K562 (cell line): ENCODE measurements around the gene TMPRSS9. TPM values are rescaled to one million over a fixed set of nuclear protein-coding genes. Genes with fewer than 3 reads are reported as not detected.

Experiments
- ARHGAP35 ChIP-seq: fragments of 450-650 bp; IDR thresholded peaks from 2 replicates; pipeline ENCODE4 v1.6.1; 2018; ENCODE audit not compliant: partially characterized antibody
- CHD1 ChIP-seq: fragments of 200-600 bp; sonication (generic); IDR thresholded peaks from one replicate; pipeline ENCODE4 v1.6.1; 2012; ENCODE audit warnings: mild to moderate bottlenecking, moderate library complexity, low read length, inconsistent platforms
- HDAC8 ChIP-seq: fragments of 450-650 bp; IDR thresholded peaks from 2 replicates; pipeline ENCODE4 v1.6.1; 2016; ENCODE audit warnings: mild to moderate bottlenecking, missing genetic modification characterization, moderate library complexity, missing compliant biosample characterization
- MTF1 ChIP-seq: fragments of 250-450 bp; sonication (Bioruptor Pico); IDR thresholded peaks from 2 replicates; pipeline ENCODE4 v1.9.0; 2021; ENCODE audit warnings: moderate library complexity, mild to moderate bottlenecking, inconsistent platforms, borderline replicate concordance
- SMARCA4 ChIP-seq: fragments of 450-650 bp; IDR thresholded peaks from 2 replicates; pipeline ENCODE4 v1.6.1; 2016
- SP1 ChIP-seq: sonication (generic); formaldehyde crosslinking; IDR thresholded peaks from 2 replicates; pipeline ENCODE4 v1.8.1; 2022; ENCODE audit warnings: mild to moderate bottlenecking, missing genetic modification reagents
- ZBTB26 ChIP-seq: fragments of 450-650 bp; formaldehyde crosslinking; IDR thresholded peaks from 2 replicates; pipeline ENCODE4 v1.4.0; 2022; ENCODE audit warnings: missing genetic modification characterization
- ZBTB34 ChIP-seq: fragments of 250-450 bp; sonication (Bioruptor Pico); IDR thresholded peaks from 2 replicates; pipeline ENCODE4 v1.8.0; 2021; ENCODE audit warnings: mild to moderate bottlenecking, moderate library complexity
- ZBTB5 ChIP-seq: fragments of 450-650 bp; IDR thresholded peaks from 2 replicates; pipeline ENCODE4 v1.6.1; 2017; ENCODE audit warnings: antibody characterized with exemption
- ZC3H8 ChIP-seq: fragments of 450-650 bp; IDR thresholded peaks from 2 replicates; pipeline ENCODE4 v1.6.1; 2017
- ZNF354B ChIP-seq: fragments of 250-450 bp; sonication (Bioruptor Pico); IDR thresholded peaks from 2 replicates; pipeline ENCODE4 v1.4.0; 2020
- ZNF644 ChIP-seq: fragments of 200-800 bp; sonication (Bioruptor generic); IDR thresholded peaks from 2 replicates; pipeline ENCODE4 v1.6.1; 2016; ENCODE audit warnings: low read depth, missing genetic modification characterization, missing compliant biosample characterization
- ZNF79 ChIP-seq: fragments of 250-450 bp; sonication (Bioruptor Pico); IDR thresholded peaks from 2 replicates; pipeline ENCODE4 v1.4.0; 2020; ENCODE audit warnings: low read depth, mild to moderate bottlenecking, moderate library complexity
- polyA plus RNA-seq, 8 experiments: library from polyadenylated mRNA; depleted of rRNA in 4 of 8; stranded (reverse) in 5 of 8; unstranded in 3 of 8; fragments of >200 nt; fragmentation: Nextera tagmentation in 2 of 8; fragmentation: Illumina TruSeq in 1 of 8; extraction: Ambion mirVana in 2 of 8; extraction: Trizol in 1 of 8; gene quantifications; 2 replicates each; pipeline versions ENCODE4 v1.2.1 to v1.2.3, GENCODE V29; 2011 to 2014; ENCODE audit warnings: inconsistent platforms in 1 of 8, missing spikeins in 1 of 8
- total RNA-seq, 7 experiments: library from RNA; depleted of rRNA in 6 of 7; stranded (reverse); fragments of >200 nt in 6 of 7; fragmentation: Illumina TruSeq in 2 of 7; extraction: Trizol in 2 of 7; gene quantifications; 2 replicates each; pipeline versions ENCODE4 v1.2.1 to v1.2.3, GENCODE V29; 2011 to 2021; ENCODE audit warnings: low replicate concordance in 1 of 7
- TF ChIP-seq, protein P1 (sequence below): sonication (generic); formaldehyde crosslinking; IDR thresholded peaks from 2 replicates; pipeline ENCODE4 v1.4.0; 2020; ENCODE audit warnings: mild to moderate bottlenecking, missing genetic modification reagents
- TF ChIP-seq, protein P2 (sequence below): fragments of 200-800 bp; sonication (Bioruptor generic); IDR thresholded peaks from 2 replicates; pipeline ENCODE4 v1.6.1; 2017; ENCODE audit warnings: missing genetic modification characterization, missing compliant biosample characterization
- TF ChIP-seq, protein P3 (sequence below): fragments of 450-650 bp; formaldehyde crosslinking; IDR thresholded peaks from 2 replicates; pipeline ENCODE4 v1.4.0; 2020; ENCODE audit warnings: mild to moderate bottlenecking, moderate library complexity
- TF ChIP-seq, protein P4 (sequence below): fragments of 450-650 bp; formaldehyde crosslinking; IDR thresholded peaks from 2 replicates; pipeline ENCODE4 v1.4.0; 2020; ENCODE audit warnings: mild to moderate bottlenecking, moderate library complexity

Gene TMPRSS9
- total and polyA plus RNA-seq, 9 of the 15 experiments (the other 6 are each of a cell fraction or from before 2014, with no cell fraction given) = 0.01 to 0.03 TPM; not detected in 7

GRCh38 chr19:2385053-2385721 lies 25.1 kb downstream of the TMPRSS9 start (continued):
- TF ChIP-seq ZBTB34 (CRISPR knock-in tag) = no peak
- no peak for TF ChIP-seq ZBTB5
- TF ChIP-seq, protein P1, sequence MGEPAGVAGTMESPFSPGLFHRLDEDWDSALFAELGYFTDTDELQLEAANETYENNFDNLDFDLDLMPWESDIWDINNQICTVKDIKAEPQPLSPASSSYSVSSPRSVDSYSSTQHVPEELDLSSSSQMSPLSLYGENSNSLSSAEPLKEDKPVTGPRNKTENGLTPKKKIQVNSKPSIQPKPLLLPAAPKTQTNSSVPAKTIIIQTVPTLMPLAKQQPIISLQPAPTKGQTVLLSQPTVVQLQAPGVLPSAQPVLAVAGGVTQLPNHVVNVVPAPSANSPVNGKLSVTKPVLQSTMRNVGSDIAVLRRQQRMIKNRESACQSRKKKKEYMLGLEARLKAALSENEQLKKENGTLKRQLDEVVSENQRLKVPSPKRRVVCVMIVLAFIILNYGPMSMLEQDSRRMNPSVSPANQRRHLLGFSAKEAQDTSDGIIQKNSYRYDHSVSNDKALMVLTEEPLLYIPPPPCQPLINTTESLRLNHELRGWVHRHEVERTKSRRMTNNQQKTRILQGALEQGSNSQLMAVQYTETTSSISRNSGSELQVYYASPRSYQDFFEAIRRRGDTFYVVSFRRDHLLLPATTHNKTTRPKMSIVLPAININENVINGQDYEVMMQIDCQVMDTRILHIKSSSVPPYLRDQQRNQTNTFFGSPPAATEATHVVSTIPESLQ (CRISPR knock-in tag) = no peak
- no peak for TF ChIP-seq ZNF79 (CRISPR knock-in tag)
- no peak for TF ChIP-seq MTF1 (CRISPR knock-in tag)
- no peak for TF ChIP-seq ZBTB26 (CRISPR knock-in tag)
- no peak for TF ChIP-seq ZNF354B (CRISPR knock-in tag)
- TF ChIP-seq SMARCA4 = peak; percentile 73
- TF ChIP-seq SP1 (CRISPR knock-in tag) = peak; percentile 86
- TF ChIP-seq ARHGAP35 = no peak
- TF ChIP-seq, protein P2, sequence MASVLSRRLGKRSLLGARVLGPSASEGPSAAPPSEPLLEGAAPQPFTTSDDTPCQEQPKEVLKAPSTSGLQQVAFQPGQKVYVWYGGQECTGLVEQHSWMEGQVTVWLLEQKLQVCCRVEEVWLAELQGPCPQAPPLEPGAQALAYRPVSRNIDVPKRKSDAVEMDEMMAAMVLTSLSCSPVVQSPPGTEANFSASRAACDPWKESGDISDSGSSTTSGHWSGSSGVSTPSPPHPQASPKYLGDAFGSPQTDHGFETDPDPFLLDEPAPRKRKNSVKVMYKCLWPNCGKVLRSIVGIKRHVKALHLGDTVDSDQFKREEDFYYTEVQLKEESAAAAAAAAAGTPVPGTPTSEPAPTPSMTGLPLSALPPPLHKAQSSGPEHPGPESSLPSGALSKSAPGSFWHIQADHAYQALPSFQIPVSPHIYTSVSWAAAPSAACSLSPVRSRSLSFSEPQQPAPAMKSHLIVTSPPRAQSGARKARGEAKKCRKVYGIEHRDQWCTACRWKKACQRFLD = peak; percentile 80
- 0 out of 2 replicates have a peak, but pooled peaks have one; percentile 48 for TF ChIP-seq ZNF644
- TF ChIP-seq, protein P3, sequence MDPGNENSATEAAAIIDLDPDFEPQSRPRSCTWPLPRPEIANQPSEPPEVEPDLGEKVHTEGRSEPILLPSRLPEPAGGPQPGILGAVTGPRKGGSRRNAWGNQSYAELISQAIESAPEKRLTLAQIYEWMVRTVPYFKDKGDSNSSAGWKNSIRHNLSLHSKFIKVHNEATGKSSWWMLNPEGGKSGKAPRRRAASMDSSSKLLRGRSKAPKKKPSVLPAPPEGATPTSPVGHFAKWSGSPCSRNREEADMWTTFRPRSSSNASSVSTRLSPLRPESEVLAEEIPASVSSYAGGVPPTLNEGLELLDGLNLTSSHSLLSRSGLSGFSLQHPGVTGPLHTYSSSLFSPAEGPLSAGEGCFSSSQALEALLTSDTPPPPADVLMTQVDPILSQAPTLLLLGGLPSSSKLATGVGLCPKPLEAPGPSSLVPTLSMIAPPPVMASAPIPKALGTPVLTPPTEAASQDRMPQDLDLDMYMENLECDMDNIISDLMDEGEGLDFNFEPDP = no peak
- TF ChIP-seq, protein P4, sequence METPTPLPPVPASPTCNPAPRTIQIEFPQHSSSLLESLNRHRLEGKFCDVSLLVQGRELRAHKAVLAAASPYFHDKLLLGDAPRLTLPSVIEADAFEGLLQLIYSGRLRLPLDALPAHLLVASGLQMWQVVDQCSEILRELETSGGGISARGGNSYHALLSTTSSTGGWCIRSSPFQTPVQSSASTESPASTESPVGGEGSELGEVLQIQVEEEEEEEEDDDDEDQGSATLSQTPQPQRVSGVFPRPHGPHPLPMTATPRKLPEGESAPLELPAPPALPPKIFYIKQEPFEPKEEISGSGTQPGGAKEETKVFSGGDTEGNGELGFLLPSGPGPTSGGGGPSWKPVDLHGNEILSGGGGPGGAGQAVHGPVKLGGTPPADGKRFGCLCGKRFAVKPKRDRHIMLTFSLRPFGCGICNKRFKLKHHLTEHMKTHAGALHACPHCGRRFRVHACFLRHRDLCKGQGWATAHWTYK (CRISPR knock-in tag) = no peak
- TF ChIP-seq HDAC8 = peak; percentile 62; the same call in 1 of the 2 replicates
- no peak for TF ChIP-seq CHD1
- no peak for TF ChIP-seq ZC3H8
